Parathyroid adenoma (tissue), 2 donors: ENCODE data around the gene CCDC89.

Experiments used
- H2AFZ ChIP-seq: fragments of 300-600 bp; sonication (generic); one replicate; pipeline ENCODE4 v1.7.0; 2017; ENCODE audit warnings: antibody characterized with exemption, mild to moderate bottlenecking
- H3K27ac ChIP-seq: fragments of 300-600 bp; sonication (generic); one replicate; pipeline ENCODE4 v1.7.0; 2017
- H3K27me3 ChIP-seq: fragments of 300-600 bp; sonication (generic); one replicate; pipeline ENCODE4 v1.7.0; 2017; ENCODE audit warnings: low read length; ENCODE audit not compliant: control insufficient read depth, insufficient read depth
- H3K36me3 ChIP-seq: fragments of 300-600 bp; sonication (generic); one replicate; pipeline ENCODE4 v1.7.0; 2017; ENCODE audit warnings: low read length; ENCODE audit not compliant: control insufficient read depth, insufficient read depth
- H3K4me1 ChIP-seq: fragments of 300-600 bp; sonication (generic); one replicate; pipeline ENCODE4 v1.7.0; 2017; ENCODE audit warnings: control low read depth
- H3K4me2 ChIP-seq: fragments of 300-600 bp; sonication (generic); one replicate; pipeline ENCODE4 v1.7.0; 2017; ENCODE audit warnings: low read length
- H3K4me3 ChIP-seq: fragments of 300-600 bp; sonication (generic); one replicate; pipeline ENCODE4 v1.7.0; 2017; ENCODE audit warnings: low read depth, low read length
- H3K79me2 ChIP-seq: fragments of 300-600 bp; sonication (generic); one replicate; pipeline ENCODE4 v1.7.0; 2017; ENCODE audit warnings: control low read depth
- H3K9ac ChIP-seq: fragments of 300-600 bp; sonication (generic); one replicate; pipeline ENCODE4 v1.7.0; 2017; ENCODE audit warnings: mild to moderate bottlenecking
- H3K9me3 ChIP-seq: fragments of 300-600 bp; sonication (generic); one replicate; pipeline ENCODE4 v1.7.0; 2017; ENCODE audit warnings: low read length; ENCODE audit not compliant: control insufficient read depth
- CTCF ChIP-seq: fragments of 300-600 bp; sonication (generic); IDR thresholded peaks from one replicate; pipeline ENCODE4 v1.7.0; 2017; ENCODE audit warnings: antibody characterized with exemption, mild to moderate bottlenecking
- donor health status: primary hyperparathyroidism.

The CCDC89 gene

GRCh38 chr11:85718126-85718943, 32.3 kb upstream of the CCDC89 start:
- Histone ChIP-seq H3K9ac (no peak overlapping the region), H3K27me3 (no peaks in the 10 kb centered on the region), H3K4me2 (no peak overlapping the region), H2AFZ (no peak overlapping the region), H3K9me3 (no peaks in the 10 kb centered on the region), H3K79me2 (no peaks in the 10 kb centered on the region), H3K36me3 (no peaks in the 10 kb centered on the region), H3K4me1 (no peaks in the 10 kb centered on the region), H3K27ac (no peak overlapping the region), H3K4me3 (no peak overlapping the region)
- no peak for TF ChIP-seq CTCF

GRCh38 chr11:85717429-85717828, 31.4 kb upstream of the CCDC89 start:
- Histone ChIP-seq H3K36me3 (no peaks in the 10 kb centered on the region), H3K27ac (no peak overlapping the region), H3K79me2 (no peaks in the 10 kb centered on the region), H3K4me1 (no peaks in the 10 kb centered on the region), H3K9ac (no peak overlapping the region), H3K27me3 (no peaks in the 10 kb centered on the region), H2AFZ (no peak overlapping the region), H3K4me2 (no peak overlapping the region), H3K4me3 (no peak overlapping the region), H3K9me3 (no peaks in the 10 kb centered on the region)
- TF ChIP-seq CTCF, result no peak

GRCh38 chr11:85712953-85713352, 27.0 kb upstream of the CCDC89 start:
- Histone ChIP-seq H3K4me2 (no peak overlapping the region), H3K9me3 (no peaks in the 10 kb centered on the region), H3K4me3 (no peak overlapping the region), H3K79me2 (no peaks in the 10 kb centered on the region), H3K27me3 (no peaks in the 10 kb centered on the region), H3K27ac (no peak overlapping the region), H3K9ac (no peak overlapping the region), H3K36me3 (no peaks in the 10 kb centered on the region), H2AFZ (no peak overlapping the region), H3K4me1 (no peaks in the 10 kb centered on the region)
- TF ChIP-seq CTCF, result no peak

- Histone ChIP-seq H3K27ac (no peak overlapping the region), H3K4me1 (no peaks in the 10 kb centered on the region), H3K4me2 (no peak overlapping the region), H3K27me3 (no peaks in the 10 kb centered on the region), H2AFZ (no peak overlapping the region), H3K79me2 (no peaks in the 10 kb centered on the region), H3K36me3 (no peaks in the 10 kb centered on the region), H3K9me3 (no peaks in the 10 kb centered on the region), H3K4me3 (no peak overlapping the region), H3K9ac (no peak overlapping the region)
- no peak for TF ChIP-seq CTCF
These were observed 24.9 kb upstream of the CCDC89 start for GRCh38 chr11:85710917-85711316.
